ENCODE measurements around the gene SCMH1. TPM values are rescaled to one million over a fixed set of nuclear protein-coding genes. Genes with fewer than 3 reads are reported as not detected.
"Not testable (repeated sequence)": the region's sequence is repeated elsewhere in the genome, so short reads cannot be mapped to it uniquely, and the experiment has no call there.

The SCMH1 gene
- total and polyA plus RNA-seq, 2 of the 4 experiments (the other 2 are of a cell fraction), result 9.0 to 19.4 TPM

- Histone ChIP-seq H3K4me3 (ENCODE audit: insufficient read depth, low read depth, low read length) (no peak overlapping the region), H4K20me1 (ENCODE audit: insufficient read depth, low read length) (peaks cover 16% of the 10 kb centered on the region), H2AK9ac (replicated peaks; ENCODE audit: low read depth, low read length, poor library complexity) (no peak overlapping the region), H2BK20ac (ENCODE audit: low read depth, low read length) (no peak overlapping the region), H4K91ac (ENCODE audit: insufficient read depth, low read depth, low read length) (no peak overlapping the region), H2AFZ (replicated peaks; ENCODE audit: low read length, poor library complexity) (no peak overlapping the region), H3K18ac (ENCODE audit: low read depth, low read length) (no peak overlapping the region), H3K9me3 (ENCODE audit: control insufficient read depth, insufficient read depth, low read length) (no peaks in the 10 kb centered on the region), H3K9ac (ENCODE audit: low read depth, low read length) (no peak overlapping the region), H3K56ac (ENCODE audit: extremely low read depth, insufficient read depth, low read length) (no peak overlapping the region), H3K4me2 (ENCODE audit: low read depth, low read length) (no peak overlapping the region), H2BK120ac (ENCODE audit: low read depth, low read length) (no peak overlapping the region), H2BK5ac (ENCODE audit: low read depth, low read length, poor library complexity, severe bottlenecking) (no peak overlapping the region), H2BK15ac (ENCODE audit: low read depth, low read length) (no peak overlapping the region), H3K23ac (ENCODE audit: low read depth, low read length) (no peak overlapping the region), H3K27ac (ENCODE audit: insufficient read depth, low read length) (no peak overlapping the region), H3K9me1 (ENCODE audit: insufficient read depth, low read length) (peaks cover 4% of the 10 kb centered on the region; the same call in 1 of the 2 replicates), H3K79me1 (ENCODE audit: low read depth in 1 of 2, low read length in 2 of 2) (peaks cover 28 to 44% of the 10 kb centered on the region in 2 experiments), H3K4me1 (ENCODE audit: control insufficient read depth, insufficient read depth, low read length) (0 out of 2 replicates have a peak, but pooled peaks cover 2% of the 10 kb centered on the region), H2AK5ac (ENCODE audit: low read depth, low read length) (no peak overlapping the region), H4K5ac (ENCODE audit: low read depth, low read length) (no peak overlapping the region), H3K27me3 (ENCODE audit: control insufficient read depth, insufficient read depth, low read length) (no peaks in the 10 kb centered on the region), H3K14ac (replicated peaks; ENCODE audit: low read depth, low read length) (no peak overlapping the region), H4K8ac (ENCODE audit: low read depth in 2 of 2, low read length in 2 of 2) (no peak overlapping the region), H3K4ac (ENCODE audit: low read depth, low read length) (no peak overlapping the region), H3K36me3 (ENCODE audit: control insufficient read depth, insufficient read depth, low read length) (no peaks in the 10 kb centered on the region; the same call in 1 of the 2 replicates)
- ChIA-PET POLR2A (ENCODE audit: unreplicated experiment) (no interaction called here), CTCF (interaction anchor here (1.2 kb wide), 1 partner anchor 14 kb away, joined by 7 read pairs; no protein-coding TSS in a partner anchor)
- in situ Hi-C loops (cut with MboI; ENCODE audit: low sequenced_read_pairs), result no loop called here
- ATAC-seq (ENCODE audit: low read depth) (no peak), DNase-seq (no peak)
- dilution Hi-C loops (cut with HindIII; ENCODE audit: low sequenced_read_pairs, unreplicated experiment), result no loop called here
- no peak for TF ChIP-seq RAD21 (IDR thresholded peaks at IDR 0.05; ENCODE audit: low read length)
- TF ChIP-seq MXI1 (IDR thresholded peaks at IDR 0.05; ENCODE audit: borderline replicate concordance, low read depth, low read length), result no peak
- no peak for TF ChIP-seq FOS (IDR thresholded peaks at IDR 0.05; ENCODE audit: low read depth, low read length)
- BruUV-seq (replicated peaks), result no TSS peak
- intact Hi-C loops (cut with micrococcal nuclease), result no loop called here
- no CpG with 5 or more reads among the region's 2 CpGs for WGBS, 2 experiments (ENCODE audit: extremely low coverage in 2 of 2, insufficient read length in 1 of 2)
These were observed 11.4 kb downstream of the SCMH1 start for GRCh38 chr1:41230656-41231055.

- H3K9me3 ChIP-seq (ENCODE audit: control insufficient read depth, insufficient read depth, low read length); BruUV-seq (replicated peaks); H2BK5ac ChIP-seq (ENCODE audit: low read depth, low read length, poor library complexity, severe bottlenecking); H4K8ac ChIP-seq (ENCODE audit: low read depth in 2 of 2, low read length in 2 of 2); H2BK20ac ChIP-seq (ENCODE audit: low read depth, low read length); H3K9me1 ChIP-seq (ENCODE audit: insufficient read depth, low read length); intact Hi-C loops (cut with micrococcal nuclease); H3K4ac ChIP-seq (ENCODE audit: low read depth, low read length); H3K56ac ChIP-seq (ENCODE audit: extremely low read depth, insufficient read depth, low read length); H3K23ac ChIP-seq (ENCODE audit: low read depth, low read length); H4K91ac ChIP-seq (ENCODE audit: insufficient read depth, low read depth, low read length); H2AK5ac ChIP-seq (ENCODE audit: low read depth, low read length); H2AFZ ChIP-seq (replicated peaks; ENCODE audit: low read length, poor library complexity); H2BK15ac ChIP-seq (ENCODE audit: low read depth, low read length); H2AK9ac ChIP-seq (replicated peaks; ENCODE audit: low read depth, low read length, poor library complexity); in situ Hi-C loops (cut with MboI; ENCODE audit: low sequenced_read_pairs); H3K27me3 ChIP-seq (ENCODE audit: control insufficient read depth, insufficient read depth, low read length); ATAC-seq (ENCODE audit: low read depth); CTCF ChIA-PET; H3K36me3 ChIP-seq (ENCODE audit: control insufficient read depth, insufficient read depth, low read length); dilution Hi-C loops (cut with HindIII; ENCODE audit: low sequenced_read_pairs, unreplicated experiment); DNase-seq; H3K4me2 ChIP-seq (ENCODE audit: low read depth, low read length); H3K9ac ChIP-seq (ENCODE audit: low read depth, low read length); H3K14ac ChIP-seq (replicated peaks; ENCODE audit: low read depth, low read length); H4K5ac ChIP-seq (ENCODE audit: low read depth, low read length); H3K4me3 ChIP-seq (ENCODE audit: insufficient read depth, low read depth, low read length); H2BK120ac ChIP-seq (ENCODE audit: low read depth, low read length); H3K27ac ChIP-seq (ENCODE audit: insufficient read depth, low read length); H3K4me1 ChIP-seq (ENCODE audit: control insufficient read depth, insufficient read depth, low read length); H3K18ac ChIP-seq (ENCODE audit: low read depth, low read length): not testable (repeated sequence)
- Histone ChIP-seq H4K20me1 (ENCODE audit: insufficient read depth, low read length) (peaks cover 19% of the 10 kb centered on the region), H3K79me1 (ENCODE audit: low read depth in 1 of 2, low read length in 2 of 2) (peaks cover 34 to 46% of the 10 kb centered on the region in 2 experiments)
- POLR2A ChIA-PET (ENCODE audit: unreplicated experiment), result interaction anchor here (0.7 kb wide), 1 partner anchor 17 kb away, joined by 11 read pairs; no protein-coding TSS in a partner anchor
- WGBS, 2 experiments (ENCODE audit: extremely low coverage in 2 of 2, insufficient read length in 1 of 2), result no CpG with 5 or more reads among the region's 2 CpGs
These were observed 12.9 kb downstream of the SCMH1 start for GRCh38 chr1:41229219-41229618.

Data from IMR-90 (cell line).